ENCODE results near the gene LGALS4.
"Not testable (repeated sequence)": the region's sequence is repeated elsewhere in the genome, so short reads cannot be mapped to it uniquely, and the experiment has no call there.

Gene LGALS4

GRCh38 chr19:38799104-38799503 is 13.6 kb downstream of the LGALS4 start:
- Mint-ChIP-seq H3K27me3 (no peaks in the 10 kb centered on the region), H3K36me3 (no peaks in the 10 kb centered on the region), H3K27ac (no peak overlapping the region), H3K4me3 (no peak overlapping the region), H3K4me1 (ENCODE audit: low read depth) (no peaks in the 10 kb centered on the region), H3K9me3 (ENCODE audit: low read depth) (no peaks in the 10 kb centered on the region)

GRCh38 chr19:38797781-38798180 is 15.0 kb downstream of the LGALS4 start:
- H3K27ac Mint-ChIP-seq; H3K4me1 Mint-ChIP-seq (ENCODE audit: low read depth); H3K27me3 Mint-ChIP-seq: not testable (repeated sequence)

GRCh38 chr19:38796154-38796553 is 16.6 kb downstream of the LGALS4 start:
- no peak overlapping the region for H3K4me3 Mint-ChIP-seq
- H3K4me1 Mint-ChIP-seq (ENCODE audit: low read depth): peaks cover 3% of the 10 kb centered on the region
- no peaks in the 10 kb centered on the region for H3K27me3 Mint-ChIP-seq
- no peaks in the 10 kb centered on the region for H3K36me3 Mint-ChIP-seq
- no peak overlapping the region for H3K27ac Mint-ChIP-seq
- no peaks in the 10 kb centered on the region for H3K9me3 Mint-ChIP-seq (ENCODE audit: low read depth)

More at GRCh38 chr19:38797781-38798180, 15.0 kb downstream of the LGALS4 start:
- H3K4me3 Mint-ChIP-seq; H3K9me3 Mint-ChIP-seq (ENCODE audit: low read depth); H3K36me3 Mint-ChIP-seq: not testable (repeated sequence)

GRCh38 chr19:38795549-38795948 is 17.2 kb downstream of the LGALS4 start:
- Mint-ChIP-seq H3K9me3 (ENCODE audit: low read depth) (no peaks in the 10 kb centered on the region), H3K4me3 (no peak overlapping the region), H3K36me3 (no peaks in the 10 kb centered on the region), H3K27me3 (no peaks in the 10 kb centered on the region), H3K27ac (no peak overlapping the region), H3K4me1 (ENCODE audit: low read depth) (peaks cover 3% of the 10 kb centered on the region)

GRCh38 chr19:38793671-38794070 is 19.1 kb downstream of the LGALS4 start:
- Mint-ChIP-seq H3K36me3 (no peaks in the 10 kb centered on the region), H3K27me3 (no peaks in the 10 kb centered on the region), H3K9me3 (ENCODE audit: low read depth) (no peaks in the 10 kb centered on the region), H3K4me1 (ENCODE audit: low read depth) (peaks cover 3% of the 10 kb centered on the region), H3K4me3 (no peak overlapping the region), H3K27ac (no peak overlapping the region)

- no peaks in the 10 kb centered on the region for H3K27me3 Mint-ChIP-seq
- H3K27ac Mint-ChIP-seq: no peak overlapping the region
- no peaks in the 10 kb centered on the region for H3K9me3 Mint-ChIP-seq (ENCODE audit: low read depth)
- H3K4me3 Mint-ChIP-seq: peak overlapping the region; percentile 72
- no peaks in the 10 kb centered on the region for H3K36me3 Mint-ChIP-seq
- peaks cover 3% of the 10 kb centered on the region for H3K4me1 Mint-ChIP-seq (ENCODE audit: low read depth)
Measured at GRCh38 chr19:38793177-38793576, 19.6 kb downstream of the LGALS4 start.

GRCh38 chr19:38792250-38793111 is 20.3 kb downstream of the LGALS4 start:
- Mint-ChIP-seq H3K27ac (no peak overlapping the region), H3K4me1 (ENCODE audit: low read depth) (peaks cover 3% of the 10 kb centered on the region), H3K27me3 (no peaks in the 10 kb centered on the region), H3K4me3 (peak overlapping the region; percentile 72), H3K36me3 (no peaks in the 10 kb centered on the region), H3K9me3 (ENCODE audit: low read depth) (no peaks in the 10 kb centered on the region)

- not testable (repeated sequence) for H3K4me3 Mint-ChIP-seq; H3K4me1 Mint-ChIP-seq (ENCODE audit: low read depth)
Measured at GRCh38 chr19:38791451-38792064, 21.2 kb downstream of the LGALS4 start.

GRCh38 chr19:38790507-38791403 is 22.0 kb downstream of the LGALS4 start:
- H3K27ac Mint-ChIP-seq; H3K27me3 Mint-ChIP-seq; H3K9me3 Mint-ChIP-seq (ENCODE audit: low read depth); H3K4me1 Mint-ChIP-seq (ENCODE audit: low read depth); H3K36me3 Mint-ChIP-seq; H3K4me3 Mint-ChIP-seq: not testable (repeated sequence)

More at GRCh38 chr19:38791451-38792064, 21.2 kb downstream of the LGALS4 start:
- not testable (repeated sequence) for H3K36me3 Mint-ChIP-seq; H3K9me3 Mint-ChIP-seq (ENCODE audit: low read depth); H3K27me3 Mint-ChIP-seq; H3K27ac Mint-ChIP-seq

- Mint-ChIP-seq H3K9me3 (ENCODE audit: low read depth) (no peaks in the 10 kb centered on the region), H3K36me3 (no peaks in the 10 kb centered on the region), H3K4me1 (ENCODE audit: low read depth) (peaks cover 3% of the 10 kb centered on the region), H3K4me3 (no peak within 1 kb of the TSS), H3K27ac (no peak within 1 kb of the TSS), H3K27me3 (no peaks in the 10 kb centered on the region)
Measured at GRCh38 chr19:38788478-38789243, 24.1 kb downstream of the LGALS4 start, which contains the start of gene LGALS7B. TSS of gene LGALS7B (plus strand) at chr19:38789200. CDS start at chr19:38789227, 27 bp downstream.

GRCh38 chr19:38786572-38787265 is 26.0 kb downstream of the LGALS4 start:
- H3K36me3 Mint-ChIP-seq: no peaks in the 10 kb centered on the region
- no peaks in the 10 kb centered on the region for H3K4me1 Mint-ChIP-seq (ENCODE audit: low read depth)

GRCh38 chr19:38786061-38786460 is 26.7 kb downstream of the LGALS4 start:
- not testable (repeated sequence) for H3K9me3 Mint-ChIP-seq (ENCODE audit: low read depth); H3K36me3 Mint-ChIP-seq; H3K27me3 Mint-ChIP-seq; H3K4me3 Mint-ChIP-seq; H3K4me1 Mint-ChIP-seq (ENCODE audit: low read depth); H3K27ac Mint-ChIP-seq

More at GRCh38 chr19:38786572-38787265, 26.0 kb downstream of the LGALS4 start:
- no peak overlapping the region for H3K4me3 Mint-ChIP-seq
- H3K9me3 Mint-ChIP-seq (ENCODE audit: low read depth): no peaks in the 10 kb centered on the region
- H3K27me3 Mint-ChIP-seq: no peaks in the 10 kb centered on the region
- no peak overlapping the region for H3K27ac Mint-ChIP-seq

- no peaks in the 10 kb centered on the region for H3K4me1 Mint-ChIP-seq (ENCODE audit: low read depth)
- no peaks in the 10 kb centered on the region for H3K9me3 Mint-ChIP-seq (ENCODE audit: low read depth)
- no peak overlapping the region for H3K4me3 Mint-ChIP-seq
- no peaks in the 10 kb centered on the region for H3K27me3 Mint-ChIP-seq
- no peaks in the 10 kb centered on the region for H3K36me3 Mint-ChIP-seq
- H3K27ac Mint-ChIP-seq: no peak overlapping the region
Measured at GRCh38 chr19:38785187-38785699, 27.5 kb downstream of the LGALS4 start.

- Mint-ChIP-seq H3K9me3 (ENCODE audit: low read depth) (no peaks in the 10 kb centered on the region), H3K27ac (no peak overlapping the region), H3K27me3 (no peaks in the 10 kb centered on the region), H3K4me3 (no peak overlapping the region), H3K4me1 (ENCODE audit: low read depth) (no peaks in the 10 kb centered on the region), H3K36me3 (no peaks in the 10 kb centered on the region)
Measured at GRCh38 chr19:38784224-38784623, 28.5 kb downstream of the LGALS4 start.

All from activated naive CD8-positive, alpha-beta T cell (primary cell).